Heart right ventricle (tissue), 16 donors: ENCODE data around the gene MDM2. TPM values are rescaled to one million over a fixed set of nuclear protein-coding genes. Genes with fewer than 3 reads are reported as not detected.

Experiments used
- ATAC-seq, 8 donors: fragments of 200-7000 bp; cut with Tn5 transposase; one replicate each; pipeline ENCODE4 v1.9.1; 2020; ENCODE audit warnings: mild to moderate bottlenecking in 8 of 8, moderate library complexity in 8 of 8, moderate number of reproducible peaks in 1 of 8
- DNase-seq, 2 donors: peaks; one replicate each; pipeline ENCODE4 v3.0.0-alpha.2; 2020
- H3K27ac ChIP-seq, 10 donors: fragments of 200-600 bp; sonication (generic) in 2 of 10; one replicate each; pipeline versions ENCODE4 v1.5.0 to v1.8.0; 2020 to 2022; ENCODE audit warnings: mild to moderate bottlenecking in 3 of 10
- H3K27me3 ChIP-seq, 7 donors: fragments of 200-600 bp; one replicate each; pipeline ENCODE4 v1.8.0; 2021 to 2022; ENCODE audit warnings: mild to moderate bottlenecking in 2 of 7
- H3K36me3 ChIP-seq, 9 donors: fragments of 200-600 bp; sonication (generic) in 1 of 9; one replicate each; pipeline versions ENCODE4 v1.5.0 to v1.8.0; 2020 to 2022; ENCODE audit warnings: mild to moderate bottlenecking in 2 of 9
- H3K4me1 ChIP-seq, 9 donors: fragments of 200-600 bp; sonication (generic) in 1 of 9; one replicate each; pipeline versions ENCODE4 v1.5.0 to v1.8.0; 2020 to 2022; ENCODE audit warnings: mild to moderate bottlenecking in 4 of 9
- H3K4me3 ChIP-seq, 10 donors: fragments of 200-600 bp; sonication (generic) in 2 of 10; one replicate each; pipeline versions ENCODE4 v1.5.0 to v1.8.0; 2020 to 2022; ENCODE audit warnings: mild to moderate bottlenecking in 7 of 10, moderate library complexity in 2 of 10
- H3K9me3 ChIP-seq, 11 donors: fragments of 200-600 bp in 10 of 11; sonication (generic) in 2 of 11; one replicate each; pipeline versions ENCODE4 v1.5.0 to v1.8.0; 2013 to 2022; ENCODE audit warnings: mild to moderate bottlenecking in 2 of 11, control low read depth in 1 of 11, moderate library complexity in 1 of 11
- WGBS, 2 donors: extraction: QIAGEN DNeasy Blood & Tissue Kit; methylation state at CpG; one replicate each; pipeline ENCODE4 v1.1.7; 2013; ENCODE audit warnings: inconsistent platforms in 1 of 2; 5-methylcytosine and 5-hydroxymethylcytosine counted together
- intact Hi-C, 10 donors: fragments of 100-400 bp; cut with DNase I; formaldehyde crosslinking; loops; one replicate each; pipeline versions ENCODE4 v1.11.1 to v1.14.2; 2022
- polyA plus RNA-seq, 2 donors: library from polyadenylated mRNA; stranded (reverse); fragments of 200-250 nt; gene quantifications; one replicate each; pipeline ENCODE4 v1.2.3, GENCODE V29; 2013
- total RNA-seq, 10 donors: library from RNA; stranded (reverse); fragmentation: NEBNext Ultra II Directional in 3 of 10; extraction: Animal tissue kit (Norgen Biotek cat#: 25700) in 3 of 10; gene quantifications; one replicate each; pipeline versions ENCODE4 v1.2.1 to v1.2.4, GENCODE V29; 2021 to 2023
- TF ChIP-seq, protein P1 (sequence below), 9 donors: fragments of 200-600 bp; sonication (generic) in 2 of 9; IDR thresholded peaks; one replicate each; pipeline versions ENCODE4 v1.5.0 to v1.8.0; 2021 to 2022; ENCODE audit warnings: antibody characterized with exemption in 9 of 9, mild to moderate bottlenecking in 5 of 9, moderate library complexity in 1 of 9
- donor health status: Arrhythmogenic right ventricular cardiomyopathy.
- donor health status: ischemic (EF 13 %, LVEDD 7.1; RV severe dilation, severe dysfunction).
- donor health status: healthy with polysubstance abuse.
- donor health status: DM: no; HTN: yes; CAD: no.
- donor health status: DM: no; HTN: no; CAD: no.
- donor health status: ischemic (EF 25% LVEDD 6.9; RV normal size, moderate dysfunction).
- donor health status: ischemic (EF 25% LVEDD 5.7; RV mildly dilated, moderate dysfunction).
- donor health status: healthy.
- donor health status: DM: yes; HTN: yes; CAD: no.
- donor health status: Ischemic cardiomyopathy.
- donor health status: ischemic (EF 35%, LVEDD 5.7; RV mildly dilated, moderate dysfunction).
- donor health status: nonischemic (EF 11% LVEDD 7.7; RV severe dilation, severe dysfunction).
- donor health status: DM: yes; HTN: yes; CAD: no.
- donor health status: PGD.
- donor health status: ischemic (EF 29% LVEDD 5.4; RV normal size, mild dysfunction).
- donor health status: nonischemic (EF 23%, LVEDD 6.1; RV moderate dilation, normal function).

MDM2 gene
- total and polyA plus RNA-seq, 12 donors = 15.9 to 95.5 (median 47.1) TPM

DNA sequence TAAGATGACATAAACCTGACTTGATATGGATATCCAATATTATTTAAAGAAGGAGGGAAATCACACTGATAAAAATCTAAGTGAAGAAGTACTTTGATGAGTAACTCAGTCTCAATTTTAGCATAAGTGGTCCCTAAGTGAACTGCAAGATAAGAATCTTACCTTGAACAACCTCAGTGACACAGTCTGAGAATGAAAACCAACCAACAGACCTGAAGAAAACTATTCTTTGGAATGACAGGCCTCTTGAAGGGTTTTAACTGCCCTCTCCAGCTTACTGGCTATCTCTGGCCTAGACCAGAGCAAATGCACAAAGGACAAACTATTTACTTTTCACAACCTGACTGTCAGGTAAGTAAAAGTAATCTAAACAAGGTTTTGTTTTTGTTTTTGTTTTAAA lies 80.3 kb downstream of the MDM2 start:
- no peaks in the 10 kb centered on the region for H3K27me3 ChIP-seq
- no peaks in the 10 kb centered on the region for H3K9me3 ChIP-seq
- ATAC-seq (no peak), DNase-seq (no peak)
- H3K27ac ChIP-seq = no peak overlapping the region
- no peak overlapping the region for H3K4me3 ChIP-seq
- H3K4me1 ChIP-seq = peaks cover 0 to 8% (median 0%) of the 10 kb centered on the region in 9 donors
- H3K36me3 ChIP-seq = peaks cover 0 to 6% (median 0%) of the 10 kb centered on the region in 9 donors
- TF ChIP-seq, protein P1, sequence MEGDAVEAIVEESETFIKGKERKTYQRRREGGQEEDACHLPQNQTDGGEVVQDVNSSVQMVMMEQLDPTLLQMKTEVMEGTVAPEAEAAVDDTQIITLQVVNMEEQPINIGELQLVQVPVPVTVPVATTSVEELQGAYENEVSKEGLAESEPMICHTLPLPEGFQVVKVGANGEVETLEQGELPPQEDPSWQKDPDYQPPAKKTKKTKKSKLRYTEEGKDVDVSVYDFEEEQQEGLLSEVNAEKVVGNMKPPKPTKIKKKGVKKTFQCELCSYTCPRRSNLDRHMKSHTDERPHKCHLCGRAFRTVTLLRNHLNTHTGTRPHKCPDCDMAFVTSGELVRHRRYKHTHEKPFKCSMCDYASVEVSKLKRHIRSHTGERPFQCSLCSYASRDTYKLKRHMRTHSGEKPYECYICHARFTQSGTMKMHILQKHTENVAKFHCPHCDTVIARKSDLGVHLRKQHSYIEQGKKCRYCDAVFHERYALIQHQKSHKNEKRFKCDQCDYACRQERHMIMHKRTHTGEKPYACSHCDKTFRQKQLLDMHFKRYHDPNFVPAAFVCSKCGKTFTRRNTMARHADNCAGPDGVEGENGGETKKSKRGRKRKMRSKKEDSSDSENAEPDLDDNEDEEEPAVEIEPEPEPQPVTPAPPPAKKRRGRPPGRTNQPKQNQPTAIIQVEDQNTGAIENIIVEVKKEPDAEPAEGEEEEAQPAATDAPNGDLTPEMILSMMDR (IDR thresholded peaks at IDR 0.05) = no peak
- intact Hi-C loops = no loop called here

DNA sequence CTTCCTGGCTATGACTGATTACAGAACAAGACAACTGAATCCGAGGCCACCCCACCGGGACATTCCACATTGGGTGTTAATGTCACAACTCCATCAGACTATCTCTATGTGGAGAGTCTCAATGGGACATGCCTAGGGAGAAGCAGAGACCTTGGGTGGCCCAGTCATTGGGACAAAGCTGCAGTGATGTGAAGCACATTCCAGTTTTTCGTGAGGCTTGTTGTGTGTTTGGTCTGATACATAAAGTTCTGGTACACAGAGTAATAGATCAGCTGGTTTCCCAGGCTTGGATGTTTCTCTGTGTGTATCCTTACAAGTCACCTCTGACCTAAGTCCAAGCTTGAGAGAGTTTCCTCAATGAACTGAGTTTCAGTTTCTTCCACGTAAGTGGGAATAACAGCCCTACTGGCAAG lies 82.7 kb downstream of the MDM2 start:
- intact Hi-C loops = no loop called here
- DNase-seq (peak in 1 of 2 donors; percentile 6), ATAC-seq (peak in 7 of 8 donors; percentile 38 to 83 (median 55))
- Histone ChIP-seq H3K27me3 (no peaks in the 10 kb centered on the region), H3K4me1 (peaks cover 0 to 8% (median 0%) of the 10 kb centered on the region in 9 donors), H3K4me3 (no peak overlapping the region), H3K36me3 (no peaks in the 10 kb centered on the region), H3K27ac (peak overlapping the region in 5 of 10 donors; percentile 7 to 51 (median 30)), H3K9me3 (no peaks in the 10 kb centered on the region)
- 71% methylated on average over 4 of the region's 4 CpGs for WGBS, 2 donors
- TF ChIP-seq, protein P1 (IDR thresholded peaks at IDR 0.05) = no peak

DNA sequence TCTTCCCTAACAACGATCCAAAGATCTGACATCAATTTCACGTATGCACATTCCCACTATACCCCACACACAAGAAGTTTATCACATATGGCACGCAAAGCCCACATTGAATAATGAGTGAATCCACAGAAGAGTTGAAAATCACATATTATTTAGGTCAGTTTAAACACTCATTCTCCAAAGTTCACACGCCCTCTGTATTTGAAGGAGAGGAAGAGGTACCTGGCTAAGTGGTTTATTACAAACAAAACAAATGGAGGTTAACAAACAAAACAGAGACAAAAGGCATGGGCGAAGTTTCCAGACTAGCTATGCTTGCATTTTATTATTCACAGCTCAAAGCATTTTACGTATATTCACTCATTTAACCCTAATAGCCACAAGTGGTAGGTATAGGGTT lies 83.2 kb downstream of the MDM2 start:
- peak overlapping the region in 2 of 10 donors; percentile 12 to 51 for H3K27ac ChIP-seq
- DNase-seq = no peak
- no peak overlapping the region for H3K4me3 ChIP-seq
- H3K9me3 ChIP-seq = no peaks in the 10 kb centered on the region
- H3K27me3 ChIP-seq = no peaks in the 10 kb centered on the region
- ATAC-seq = no peak
- intact Hi-C loops = no loop called here
- TF ChIP-seq, protein P1 (IDR thresholded peaks at IDR 0.05) = no peak
- 82 to 84% methylated on average over 6 of the region's 6 CpGs for WGBS, 2 donors
- peaks cover 0 to 8% (median 0%) of the 10 kb centered on the region in 9 donors for H3K4me1 ChIP-seq
- no peaks in the 10 kb centered on the region for H3K36me3 ChIP-seq

DNA sequence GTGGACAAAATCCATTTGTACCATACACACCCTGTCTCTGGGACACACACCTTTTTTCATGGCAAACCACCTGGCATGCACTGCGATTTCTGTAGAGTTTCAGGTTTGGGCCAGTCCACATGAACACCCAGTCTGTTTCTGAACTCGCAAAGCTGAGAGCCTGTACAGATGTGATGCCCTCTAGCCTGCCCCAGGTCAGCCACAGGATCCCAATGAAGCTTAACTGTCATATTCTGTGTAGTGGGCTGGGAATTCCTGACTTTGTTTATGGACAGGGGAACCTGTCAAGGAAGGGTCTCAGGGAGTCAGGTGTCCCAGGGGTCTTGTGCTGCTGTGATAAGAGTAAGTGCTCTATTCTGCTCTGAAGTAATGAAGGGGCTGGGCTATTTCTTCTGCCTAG lies 85.2 kb downstream of the MDM2 start:
- H3K36me3 ChIP-seq = no peaks in the 10 kb centered on the region
- H3K27me3 ChIP-seq = no peaks in the 10 kb centered on the region
- ATAC-seq (no peak), DNase-seq (no peak)
- WGBS, 2 donors = 95 to 98% methylated on average over 2 of the region's 2 CpGs
- H3K27ac ChIP-seq = no peak overlapping the region
- intact Hi-C loops = no loop called here
- no peaks in the 10 kb centered on the region for H3K9me3 ChIP-seq
- TF ChIP-seq, protein P1 (IDR thresholded peaks at IDR 0.05) = no peak
- no peak overlapping the region for H3K4me3 ChIP-seq
- peaks cover 0 to 24% (median 15%) of the 10 kb centered on the region in 9 donors for H3K4me1 ChIP-seq
